ENCODE measurements around the gene RFTN1. TPM values are rescaled to one million over a fixed set of nuclear protein-coding genes. Genes with fewer than 3 reads are reported as not detected.

Gene RFTN1
- total RNA-seq, 1 donor from 2014 or later = 52.1 TPM

DNA sequence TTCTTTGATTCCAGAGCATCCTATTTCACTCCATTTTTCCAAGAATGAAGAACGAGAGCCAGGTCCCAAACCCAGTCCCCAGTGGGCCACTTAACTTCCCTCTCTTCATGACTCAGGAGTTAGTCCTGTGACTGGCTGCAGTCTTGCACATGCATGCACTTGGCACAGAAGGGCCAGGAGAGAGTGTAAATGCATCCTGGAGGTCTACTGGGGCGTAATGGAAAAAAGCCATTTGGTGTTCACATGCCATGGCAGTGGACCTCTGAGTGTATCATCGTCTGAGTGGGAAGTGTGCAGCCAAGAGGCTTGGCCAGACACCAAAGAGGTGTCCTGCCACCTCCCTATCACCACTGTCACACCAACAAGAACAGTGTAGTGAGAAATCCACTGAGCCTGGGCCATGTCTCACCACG lies 15.1 kb upstream of the RFTN1 start:
- intact Hi-C loops (cut with micrococcal nuclease) = no loop called here

DNA sequence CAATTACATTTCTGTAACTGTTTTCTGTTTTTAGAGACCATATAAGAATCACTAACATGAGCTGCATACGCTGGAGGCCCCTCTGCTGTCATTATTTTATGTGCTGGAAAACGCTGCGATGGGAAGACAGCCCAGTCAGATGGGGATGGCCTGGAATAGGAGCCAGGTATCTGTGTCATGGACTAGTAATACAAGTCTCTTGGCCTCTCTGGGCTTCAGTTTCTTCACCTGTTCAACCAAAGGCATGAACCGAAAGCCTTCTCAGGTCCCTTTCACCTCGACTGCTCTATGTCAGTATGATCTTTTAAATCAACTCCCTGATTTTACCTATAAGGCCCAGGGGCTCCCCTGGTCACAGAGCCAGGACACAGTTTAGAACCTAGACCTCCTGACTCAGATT lies 14.6 kb upstream of the RFTN1 start:
- intact Hi-C loops (cut with micrococcal nuclease) = no loop called here

DNA sequence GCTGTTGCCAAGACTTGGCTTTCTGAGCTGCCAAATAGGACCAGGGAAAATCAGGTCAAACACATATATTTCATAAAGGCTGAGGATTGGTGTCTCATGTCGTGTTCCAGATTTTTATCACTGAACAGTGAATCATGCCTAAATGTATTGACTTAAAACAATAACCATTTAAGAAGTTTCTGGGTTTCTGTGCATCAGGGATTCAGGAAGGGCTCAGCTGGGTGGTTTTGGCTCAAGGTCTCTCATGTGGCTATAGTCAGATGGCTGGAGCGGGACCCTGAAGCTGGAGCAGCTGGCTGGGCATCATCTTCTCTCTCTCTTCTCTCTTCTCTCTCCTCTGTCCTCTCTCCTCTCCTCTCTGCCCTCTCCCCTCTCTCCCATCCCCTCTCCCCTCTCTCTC lies 10.7 kb upstream of the RFTN1 start:
- intact Hi-C loops (cut with micrococcal nuclease) = no loop called here

DNA sequence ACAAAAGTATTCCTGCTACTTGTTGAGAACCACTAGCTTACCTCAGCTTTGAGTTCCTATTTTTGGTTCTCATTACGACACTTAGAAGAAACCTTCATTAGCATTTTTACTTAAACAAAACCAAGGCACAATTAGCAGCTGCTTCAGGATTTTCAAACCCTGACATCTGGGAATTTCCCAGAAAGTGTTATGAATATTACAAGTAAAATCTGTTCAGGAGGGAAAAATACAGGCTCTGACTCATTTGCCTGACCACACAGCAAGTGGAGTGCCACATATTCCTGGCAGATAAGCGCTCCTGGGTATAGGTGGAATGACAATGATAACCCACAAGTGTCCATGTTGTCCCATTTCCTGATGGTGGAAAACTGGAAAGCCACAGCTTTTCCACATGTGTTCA lies 10.3 kb upstream of the RFTN1 start:
- intact Hi-C loops (cut with micrococcal nuclease) = no loop called here

DNA sequence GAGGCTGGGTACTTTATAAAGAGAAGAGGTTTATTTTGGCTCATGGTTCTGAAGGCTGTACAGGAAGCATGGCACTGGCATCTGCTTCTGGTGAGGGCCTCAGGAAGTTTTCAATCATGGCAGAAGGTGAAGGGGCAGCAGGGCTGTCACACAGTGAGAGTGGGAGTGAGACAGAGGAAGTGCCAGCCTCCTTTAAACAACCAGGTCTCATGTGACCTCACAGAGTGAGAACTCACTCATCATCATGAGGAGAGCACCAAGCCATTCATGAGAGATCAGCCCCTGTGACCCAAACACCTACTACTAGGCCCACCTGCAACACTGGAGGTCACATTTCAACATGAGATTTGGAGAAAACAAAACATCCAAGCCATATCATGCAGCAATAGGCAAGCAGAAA lies 9.3 kb upstream of the RFTN1 start:
- intact Hi-C loops (cut with micrococcal nuclease) = no loop called here

DNA sequence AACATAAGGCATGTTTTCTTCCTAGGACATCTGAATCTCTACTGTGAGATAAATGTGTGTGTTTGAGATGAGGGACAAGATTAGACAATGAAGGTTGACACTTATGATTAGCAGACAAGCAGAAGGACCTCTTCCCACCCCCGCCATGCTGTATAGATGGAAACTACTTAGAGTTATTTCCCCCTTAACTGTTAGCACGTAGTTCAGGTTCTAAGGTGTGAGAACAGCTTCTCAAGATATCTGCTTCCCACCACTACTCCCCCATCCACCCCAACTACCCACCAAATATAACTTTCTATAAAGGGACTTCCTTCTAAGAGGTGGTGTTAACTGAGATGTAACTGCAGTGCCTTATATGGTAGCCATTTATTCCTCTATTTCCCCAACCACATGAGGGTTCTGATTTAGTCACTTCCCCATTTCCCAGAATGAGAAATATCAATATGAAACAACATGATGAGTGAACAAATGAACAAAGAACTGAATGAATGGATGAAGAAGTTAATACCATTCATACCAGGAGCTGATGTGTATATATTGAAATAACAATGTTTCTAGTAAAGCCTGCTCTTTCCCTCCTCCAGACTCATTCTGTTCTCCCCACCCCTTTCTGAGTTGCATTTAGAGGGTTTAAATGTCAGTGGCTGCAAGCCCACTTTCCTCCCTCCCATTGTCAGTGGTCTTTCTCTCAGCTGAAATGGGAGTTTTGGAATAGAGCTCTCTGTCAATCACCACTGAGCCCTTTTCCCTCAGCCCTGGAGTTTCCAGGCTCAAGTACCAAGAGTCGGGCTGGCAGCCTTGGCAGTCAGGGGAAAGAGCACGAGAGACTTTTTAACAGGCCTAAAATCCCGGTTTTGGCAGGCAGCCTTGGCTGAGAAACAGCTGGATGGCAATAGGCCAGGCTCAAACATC lies 7.7 kb upstream of the RFTN1 start:
- intact Hi-C loops (cut with micrococcal nuclease) = no loop called here

DNA sequence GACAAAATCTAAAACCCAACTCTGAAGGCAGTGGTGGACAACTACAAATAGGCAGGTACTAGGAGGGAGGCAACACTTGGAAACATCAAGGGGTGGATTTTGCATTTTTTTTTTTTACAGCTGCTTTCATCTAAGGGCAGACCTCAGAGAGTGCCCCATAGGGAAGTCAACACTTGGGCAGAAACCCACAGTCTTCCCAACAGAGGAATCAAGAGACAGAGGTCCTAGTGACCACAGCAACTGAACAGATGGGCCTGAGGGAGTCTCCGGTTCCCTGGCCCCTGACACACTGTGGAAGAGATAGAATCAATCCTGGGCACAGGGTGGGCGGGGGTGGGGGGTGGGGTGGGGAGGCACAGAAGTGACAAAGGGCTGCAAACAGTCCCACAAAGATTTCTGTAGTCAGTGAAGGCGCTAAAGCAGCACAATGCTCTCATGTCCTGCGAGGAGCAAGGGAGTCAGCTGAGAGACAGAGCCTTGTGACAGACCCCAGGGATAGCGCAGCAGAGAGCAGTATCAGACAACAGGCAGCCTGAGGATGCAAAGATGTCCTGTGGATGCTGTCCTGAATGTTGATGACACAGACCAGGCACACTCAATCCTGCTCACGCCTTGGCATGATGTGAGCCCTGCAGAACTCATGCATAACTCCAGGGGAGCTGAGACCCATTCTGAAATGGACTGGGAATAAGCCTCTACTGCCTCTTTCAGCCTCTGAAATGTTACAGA lies 6.9 kb upstream of the RFTN1 start:
- intact Hi-C loops (cut with micrococcal nuclease) = no loop called here

DNA sequence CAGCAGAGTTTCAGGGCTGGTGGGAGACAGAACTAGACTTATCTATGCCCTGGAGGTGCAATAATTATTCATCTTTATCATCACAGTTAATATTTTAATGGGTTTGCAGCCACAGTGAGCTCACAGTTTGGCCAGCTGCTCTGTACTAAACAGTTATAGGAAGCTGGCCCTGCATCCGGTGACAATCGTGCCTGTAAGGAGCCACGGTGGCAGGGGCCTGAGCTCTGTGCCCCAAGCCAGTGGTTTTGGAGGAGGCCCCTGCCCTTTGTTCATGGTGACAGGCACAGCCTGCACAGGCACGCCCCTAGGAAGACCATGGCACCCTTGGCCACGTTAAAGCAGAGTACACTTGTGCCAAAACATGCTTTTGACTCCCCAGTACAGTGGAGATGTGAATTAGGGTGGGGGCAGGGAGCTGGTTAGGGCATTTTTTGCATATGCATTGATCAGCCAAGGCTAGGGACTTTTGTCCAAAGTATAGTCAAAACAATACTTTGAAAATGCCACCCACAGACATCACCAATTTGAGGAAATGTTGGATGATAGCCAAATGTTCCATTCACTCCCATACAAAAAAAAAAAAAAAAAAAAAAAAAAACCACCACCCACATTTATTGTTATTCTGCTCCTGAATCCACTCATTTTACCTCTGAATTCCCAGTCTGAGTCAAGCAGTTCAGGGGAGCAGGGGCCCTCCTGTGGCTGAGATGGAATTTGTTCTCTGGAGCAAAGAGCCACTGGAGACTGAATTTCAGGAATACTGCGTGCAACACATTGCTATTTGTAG lies 3.4 kb upstream of the RFTN1 start:
- intact Hi-C loops (cut with micrococcal nuclease) = no loop called here

DNA sequence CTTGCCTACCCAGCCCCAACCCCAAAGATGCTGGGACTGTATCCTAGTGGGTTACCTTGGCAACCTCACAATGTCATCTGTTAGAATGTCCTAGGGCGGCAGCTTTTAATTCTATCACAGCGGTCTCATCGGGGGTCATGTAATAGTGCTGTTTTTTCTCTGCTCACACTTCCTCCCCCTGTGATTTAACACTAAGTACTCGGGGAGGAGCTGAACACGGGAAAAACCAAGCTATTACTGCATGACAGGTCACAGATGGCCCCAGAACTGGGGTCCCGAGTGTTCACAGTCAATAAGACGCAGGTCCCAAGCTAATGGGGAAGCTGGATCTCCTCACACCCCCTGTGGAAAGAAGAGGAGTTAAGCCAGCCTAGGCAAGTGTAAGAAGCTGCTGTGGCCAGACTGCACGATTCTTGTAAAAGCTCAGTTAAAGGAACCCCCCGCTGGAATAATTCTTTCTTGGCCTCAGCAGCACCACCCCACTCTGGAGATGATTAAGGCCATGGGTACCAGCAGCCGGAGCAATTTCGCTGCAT lies 2.5 kb upstream of the RFTN1 start:
- intact Hi-C loops (cut with micrococcal nuclease) = no loop called here

DNA sequence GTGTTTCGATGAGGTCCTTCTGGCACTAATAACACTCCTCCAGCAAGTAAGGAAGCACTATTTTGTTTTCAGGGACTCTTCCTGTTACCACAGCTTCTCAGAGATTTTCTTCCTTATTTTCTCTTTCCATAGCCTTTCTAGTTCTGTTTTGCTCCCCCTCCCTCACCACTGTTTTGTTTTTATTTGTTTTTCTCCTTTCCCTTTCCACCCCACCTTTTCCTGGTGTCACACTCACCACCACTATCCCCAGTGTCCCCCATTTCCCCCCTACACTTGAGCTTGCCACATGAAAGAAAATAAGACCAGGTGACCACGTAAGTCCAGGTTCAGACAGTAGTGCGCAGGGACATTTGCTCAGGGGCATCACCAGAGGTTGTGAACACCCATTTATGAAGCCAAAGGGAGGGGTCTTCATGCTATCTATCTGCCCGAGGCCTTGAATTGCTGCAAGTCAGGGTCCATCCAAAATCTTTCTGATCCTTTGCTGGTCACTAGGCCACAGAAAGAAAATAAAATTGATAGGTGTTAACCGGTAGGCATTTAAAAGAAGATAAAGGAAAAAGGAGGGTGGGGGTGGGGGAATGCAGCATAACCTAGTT lies 1.4 kb upstream of the RFTN1 start:
- intact Hi-C loops (cut with micrococcal nuclease) = loop anchor here (5.0 kb wide), 3 partner anchors 138 to 637 kb away; no protein-coding TSS in a partner anchor

DNA sequence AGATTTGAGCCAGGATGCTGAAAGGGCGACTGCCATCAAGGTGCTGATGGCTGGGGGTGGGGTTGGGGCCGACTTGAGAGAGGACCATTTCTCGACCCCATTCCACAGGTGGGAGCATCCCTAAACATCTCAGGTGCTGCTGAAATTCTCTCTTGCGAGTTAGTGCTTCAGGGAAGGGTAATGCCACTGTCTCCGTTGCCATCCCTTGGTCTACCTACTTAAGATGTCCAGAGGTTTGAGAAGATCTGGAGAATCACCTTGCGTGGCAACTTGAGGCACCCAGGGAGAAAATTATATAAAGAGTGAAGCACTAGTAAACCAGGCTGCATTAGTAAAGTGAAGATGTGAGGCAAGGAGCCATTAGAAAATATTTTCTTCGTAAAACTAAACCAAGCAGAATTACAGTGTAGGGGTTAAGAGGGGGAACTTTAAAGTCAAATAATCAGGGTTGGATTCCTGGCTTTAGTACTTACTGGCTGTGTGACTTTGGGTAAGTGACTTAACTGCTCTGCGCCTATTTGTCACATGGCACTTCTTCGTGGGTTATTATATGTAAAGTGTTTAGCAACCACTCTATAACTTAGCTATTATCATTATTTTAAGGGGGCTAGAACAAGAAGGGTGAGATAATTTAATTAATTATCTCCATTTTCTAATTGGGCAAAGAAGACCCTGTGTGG lies 662 bp upstream of the RFTN1 start:
- intact Hi-C loops (cut with micrococcal nuclease) = loop anchor here (5.0 kb wide), 3 partner anchors 137 to 638 kb away; no protein-coding TSS in a partner anchor

DNA sequence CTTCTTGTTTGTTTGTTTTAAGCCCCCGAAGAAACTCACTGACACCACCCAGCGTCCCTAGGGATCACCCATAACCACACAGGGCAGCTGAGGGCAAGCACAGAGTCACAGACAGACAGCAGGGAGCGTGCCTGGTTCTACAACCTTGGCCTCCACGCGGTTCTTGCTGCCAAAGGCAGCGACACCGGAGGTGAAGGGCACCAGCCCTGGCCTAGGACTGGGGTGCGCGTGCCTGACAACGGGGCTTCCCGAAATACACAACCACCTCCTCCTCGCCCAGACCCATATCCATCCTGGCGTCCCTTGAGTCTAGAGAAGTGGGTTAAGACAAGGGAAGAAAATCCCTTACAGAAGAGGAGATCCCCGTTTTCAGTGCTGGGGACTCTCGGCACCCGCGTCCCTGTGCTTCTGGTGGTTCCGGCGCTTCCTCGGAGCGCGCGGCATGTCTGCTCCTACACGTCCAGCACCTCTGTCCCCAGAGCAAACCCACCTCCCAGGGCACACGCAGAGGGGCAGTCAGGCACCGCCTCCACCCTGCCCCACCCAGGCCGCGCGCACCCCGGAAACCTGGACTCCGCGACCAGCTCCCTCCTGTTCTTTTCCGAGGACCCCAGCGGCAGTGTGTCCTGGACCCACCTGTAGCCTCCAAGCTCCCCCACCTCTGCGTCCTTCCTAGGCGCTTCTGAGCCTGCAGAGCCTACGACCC lies 911 bp downstream of the RFTN1 start:
- intact Hi-C loops (cut with micrococcal nuclease) = loop anchor here (1.0 to 5.0 kb wide), 8 partner anchors 38 to 640 kb away; partner anchors contain the start of gene OXNAD1

DNA sequence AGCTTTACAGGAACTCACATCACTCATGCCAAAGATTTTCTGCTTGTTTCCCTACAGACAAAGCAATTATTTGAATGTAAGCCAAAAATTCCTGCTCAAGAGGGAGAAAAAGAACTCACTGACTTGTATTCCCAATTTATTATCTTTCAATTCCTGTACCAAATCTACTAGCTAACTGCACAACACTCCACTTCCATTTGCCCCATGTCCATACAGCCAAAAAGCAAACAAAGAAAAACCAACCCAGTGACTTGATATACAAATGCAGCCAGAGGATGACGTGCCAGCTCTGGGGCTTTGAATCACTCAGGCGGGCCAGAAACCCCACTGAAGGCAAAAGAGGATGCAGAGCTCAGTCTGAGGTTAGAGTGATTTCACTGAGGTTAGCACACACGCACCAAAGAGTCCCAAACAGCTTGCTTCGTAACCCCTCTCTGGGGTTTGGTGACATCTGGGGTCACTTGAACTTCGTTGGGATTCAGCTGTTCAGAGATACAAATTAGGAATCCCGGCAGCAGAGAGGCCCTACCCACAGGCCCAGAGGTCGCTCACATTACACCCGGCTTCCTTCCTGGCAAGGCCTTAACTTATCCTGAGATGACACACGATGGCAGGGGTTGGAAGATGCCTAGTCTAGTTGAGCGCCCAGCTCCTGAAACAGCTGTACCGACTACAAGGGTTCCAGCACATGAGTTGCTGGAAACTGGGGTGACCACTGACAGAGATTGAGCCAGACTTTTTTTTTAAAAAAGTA lies 1.6 kb downstream of the RFTN1 start:
- intact Hi-C loops (cut with micrococcal nuclease) = loop anchor here (1.0 to 5.0 kb wide), 9 partner anchors 29 to 653 kb away; partner anchors contain the start of gene OXNAD1

DNA sequence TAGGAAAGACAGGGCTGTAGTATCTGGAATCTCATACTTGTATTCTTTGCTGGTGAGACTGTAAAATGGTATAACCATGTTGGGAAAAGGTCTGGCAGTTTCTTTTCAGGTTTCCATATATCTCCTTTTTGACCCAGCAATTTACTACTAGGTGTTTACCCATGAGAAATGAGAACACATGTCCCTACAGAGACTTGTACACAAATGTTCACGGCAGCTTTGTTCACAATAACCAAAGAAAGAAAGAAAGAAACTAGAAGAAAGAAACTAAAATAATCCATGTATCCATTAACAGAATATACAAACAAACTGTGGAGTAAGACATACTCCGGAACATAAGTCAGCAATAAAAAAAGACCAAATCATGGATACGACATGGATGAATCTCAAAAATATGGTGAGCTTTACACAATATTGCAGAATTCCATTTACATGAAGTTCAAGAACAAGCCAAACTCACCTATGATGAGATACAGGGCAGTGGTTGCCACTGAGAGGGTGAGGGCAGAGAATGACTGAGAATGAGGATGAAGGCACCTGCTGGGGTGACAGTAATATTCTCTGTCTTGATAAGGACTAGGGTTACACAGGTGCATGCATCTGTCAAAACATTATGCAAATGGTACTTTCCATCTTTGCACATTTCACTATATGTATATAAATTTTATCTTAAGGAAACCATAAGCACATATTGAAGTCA lies 2.7 kb downstream of the RFTN1 start:
- intact Hi-C loops (cut with micrococcal nuclease) = loop anchor here (1.0 to 5.0 kb wide), 5 partner anchors 27 to 651 kb away; no protein-coding TSS in a partner anchor

DNA sequence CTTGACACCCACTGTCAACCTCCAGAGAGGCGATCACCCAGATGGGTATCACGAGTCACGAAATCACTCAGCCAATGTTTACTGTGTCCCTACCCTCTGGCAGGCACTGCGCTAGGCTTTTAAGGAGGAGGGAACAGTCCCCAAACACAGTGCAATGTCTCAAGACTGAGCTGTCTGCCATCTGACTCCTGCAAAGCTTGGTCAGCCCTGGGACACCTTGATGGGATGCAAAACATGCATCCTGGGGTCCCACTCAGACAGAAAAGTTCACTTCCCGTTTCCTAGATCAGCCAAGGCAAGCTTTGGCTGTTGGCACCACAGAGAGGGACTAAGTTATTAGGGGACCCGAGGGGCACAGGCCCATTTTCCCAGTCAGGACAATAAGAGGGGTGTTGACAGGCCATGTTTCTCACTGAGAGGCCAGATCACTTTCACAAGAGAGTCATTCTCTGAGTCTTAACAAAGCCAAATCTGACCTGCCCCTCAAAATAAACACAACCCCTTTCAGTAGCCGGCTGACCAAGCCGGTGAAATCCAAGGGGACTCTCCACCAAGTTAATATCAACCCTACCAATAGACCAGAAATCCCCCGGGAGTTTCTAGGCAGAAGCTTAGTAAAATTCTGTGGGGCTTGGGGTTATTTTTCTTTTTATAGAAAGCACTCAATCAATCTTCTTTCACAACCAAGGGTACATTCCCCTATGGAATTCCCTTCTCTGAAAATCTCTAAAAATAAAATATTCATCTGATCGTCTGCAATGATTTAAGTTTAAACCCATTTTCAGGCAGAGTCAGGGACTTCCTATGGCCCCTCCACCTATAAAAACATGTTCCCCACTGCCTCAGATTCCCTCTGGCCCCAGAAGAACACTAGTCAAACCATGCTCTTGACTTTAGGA lies 3.5 kb downstream of the RFTN1 start:
- intact Hi-C loops (cut with micrococcal nuclease) = loop anchor here (5.0 kb wide), 3 partner anchors 133 to 642 kb away; no protein-coding TSS in a partner anchor

DNA sequence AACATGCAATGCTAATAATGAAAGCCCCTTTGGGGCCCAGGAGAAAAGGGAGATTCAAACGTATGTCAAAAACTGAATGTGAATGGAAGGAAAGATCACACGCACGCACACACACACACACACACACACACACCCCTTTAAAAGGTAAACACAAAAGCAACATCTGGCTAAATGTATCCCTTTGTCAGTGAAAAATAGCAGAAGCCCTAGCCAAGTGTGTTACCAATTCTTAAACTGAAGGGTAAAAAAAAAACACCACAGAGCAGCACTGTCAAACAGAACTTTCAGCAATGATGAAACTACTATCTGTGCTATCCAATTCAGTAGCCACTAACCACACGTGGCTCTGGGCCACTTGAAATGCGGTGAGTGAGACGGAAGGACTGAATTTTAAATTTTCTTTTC lies 4.9 kb downstream of the RFTN1 start:
- intact Hi-C loops (cut with micrococcal nuclease) = no loop called here

DNA sequence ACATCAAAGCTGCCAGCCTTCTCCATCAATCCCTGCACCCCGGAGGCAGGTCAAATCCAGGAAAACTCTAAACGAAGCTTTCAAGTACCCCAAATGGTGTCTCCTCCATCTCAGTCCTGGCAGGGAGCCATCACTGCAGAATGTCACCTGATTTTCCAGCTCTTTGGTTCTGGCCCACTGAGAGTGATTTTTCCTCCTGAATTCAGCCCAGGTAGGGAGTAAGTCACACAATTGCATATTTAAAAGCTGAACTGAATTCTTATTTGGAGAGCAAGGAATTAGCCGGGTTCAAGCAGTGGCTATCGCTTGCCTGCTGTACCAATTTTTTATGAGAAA lies 5.3 kb downstream of the RFTN1 start:
- intact Hi-C loops (cut with micrococcal nuclease) = no loop called here
